Fibroblast of skin of back (primary cell): Measurements from ENCODE around the gene CERS1. TPM values are rescaled to one million over a fixed set of nuclear protein-coding genes. Genes with fewer than 3 reads are reported as not detected.
A peak's percentile ranks its signal among the peaks of the same experiment; 100 is the strongest.

Source experiments
- DNase-seq: peaks from one replicate; pipeline ENCODE4 v3.0.0-alpha.2; 2013
- polyA plus RNA-seq, 2 experiments: library from polyadenylated mRNA; unstranded; fragments of 120-200 nt; gene quantifications; one replicate each; pipeline ENCODE4 v1.2.1, GENCODE V29; 2013; ENCODE audit not compliant: insufficient read length in 2 of 2

CERS1 gene
- polyA plus RNA-seq (2013, experiment 1 of 2; ENCODE audit: insufficient read length) = 0.41 TPM
- polyA plus RNA-seq (2013, experiment 2 of 2; ENCODE audit: insufficient read length) = 0.61 TPM

- DNase-seq = peak; percentile 8
These were observed at the start of gene CERS1 for GRCh38 chr19:18895824-18896341. TSS of gene CERS1 (minus strand) at chr19:18896158. CDS start at chr19:18896072, 86 bp downstream.

- no peak for DNase-seq
These were observed 49.3 kb upstream of the CERS1 start for GRCh38 chr19:18945297-18945696.

GRCh38 chr19:18943465-18943864, 47.5 kb upstream of the CERS1 start:
- DNase-seq = no peak

- DNase-seq = no peak
These were observed 46.7 kb upstream of the CERS1 start for GRCh38 chr19:18942692-18943091.

- DNase-seq = no peak
These were observed 45.8 kb upstream of the CERS1 start for GRCh38 chr19:18941628-18942354.

GRCh38 chr19:18940769-18941627, 45.0 kb upstream of the CERS1 start, which contains the start of gene HOMER3:
TSS of gene HOMER3 (minus strand) at chr19:18941217. CDS start at chr19:18938982, 2,235 bp downstream.
- DNase-seq = peak; percentile 67

GRCh38 chr19:18939922-18940768, 44.2 kb upstream of the CERS1 start:
- peak; percentile 64 for DNase-seq

- no peak for DNase-seq
These were observed 43.2 kb upstream of the CERS1 start for GRCh38 chr19:18939163-18939562.

- DNase-seq = no peak
These were observed 37.3 kb upstream of the CERS1 start for GRCh38 chr19:18933297-18933696.

GRCh38 chr19:18932216-18932841, 36.4 kb upstream of the CERS1 start:
- peak; percentile 37 for DNase-seq

GRCh38 chr19:18931316-18932162, 35.6 kb upstream of the CERS1 start:
- no peak for DNase-seq

GRCh38 chr19:18929311-18929710, 33.4 kb upstream of the CERS1 start:
- DNase-seq = no peak

- no peak for DNase-seq
These were observed 32.3 kb upstream of the CERS1 start for GRCh38 chr19:18928018-18928805.

GRCh38 chr19:18924684-18925213, 28.8 kb upstream of the CERS1 start:
- DNase-seq = no peak

- DNase-seq = no peak
These were observed 26.4 kb upstream of the CERS1 start for GRCh38 chr19:18922228-18922985.

- DNase-seq = no peak
These were observed 25.6 kb upstream of the CERS1 start for GRCh38 chr19:18921593-18921992.

- no peak for DNase-seq
These were observed 24.4 kb upstream of the CERS1 start for GRCh38 chr19:18920400-18920799.

GRCh38 chr19:18919900-18920214, 23.9 kb upstream of the CERS1 start:
- no peak for DNase-seq
